ENCODE results near the gene CPLANE1.
"Not testable (repeated sequence)": the region's sequence is repeated elsewhere in the genome, so short reads cannot be mapped to it uniquely, and the experiment has no call there.

CPLANE1 gene

DNA sequence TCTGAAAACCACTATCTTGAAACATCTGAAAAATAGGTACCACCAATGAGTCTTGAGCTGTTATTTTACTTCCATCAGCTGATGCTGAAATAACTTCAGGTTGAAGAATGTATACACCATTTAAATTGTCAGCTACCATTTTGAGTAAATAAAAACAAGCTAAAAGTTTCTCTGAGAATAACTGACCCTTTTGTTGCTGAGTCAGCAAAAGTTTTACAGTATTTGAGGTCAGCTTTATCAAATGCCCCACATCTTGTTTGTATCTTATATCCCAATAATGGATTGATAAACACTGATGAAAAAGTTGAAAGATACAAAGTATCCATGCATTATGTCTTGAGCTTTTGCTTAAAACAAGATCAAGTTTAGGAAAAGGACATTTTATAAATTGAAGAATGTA is 22.8 kb downstream of the CPLANE1 start:
- H3K9me3 Mint-ChIP-seq, result no peaks in the 10 kb centered on the region
- H3K4me3 Mint-ChIP-seq, result no peak overlapping the region
- no peaks in the 10 kb centered on the region for H3K27me3 Mint-ChIP-seq (ENCODE audit: low read depth)
- H3K4me1 Mint-ChIP-seq (ENCODE audit: low read depth), result no peaks in the 10 kb centered on the region
- DNase-seq (ENCODE audit: low spot score), result no peak
- no peak overlapping the region for H3K27ac Mint-ChIP-seq
- H3K36me3 Mint-ChIP-seq (ENCODE audit: low read depth), result peaks cover 31% of the 10 kb centered on the region

DNA sequence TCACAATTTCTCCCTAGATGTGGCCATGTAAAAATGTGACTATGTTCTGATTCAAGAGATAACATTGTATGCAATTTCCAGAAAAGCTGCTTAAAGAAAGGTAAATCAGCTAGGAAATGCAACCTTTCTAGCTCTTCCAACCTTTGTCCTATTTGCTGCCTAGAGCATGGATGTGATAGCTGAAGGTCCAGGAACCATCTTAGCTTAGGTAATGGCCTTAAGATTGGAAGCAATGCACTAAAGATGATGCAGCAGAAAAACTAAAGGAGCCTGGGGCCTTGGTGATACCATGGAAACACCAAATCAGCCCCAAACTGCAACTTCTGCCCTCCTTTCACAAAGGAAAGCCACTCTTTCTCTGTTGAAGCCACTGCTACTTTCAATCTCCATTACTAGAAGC is 27.0 kb downstream of the CPLANE1 start:
- Mint-ChIP-seq H3K27ac (no peak overlapping the region), H3K4me3 (no peak overlapping the region), H3K4me1 (ENCODE audit: low read depth) (no peaks in the 10 kb centered on the region), H3K9me3 (no peaks in the 10 kb centered on the region), H3K36me3 (ENCODE audit: low read depth) (peaks cover 28% of the 10 kb centered on the region), H3K27me3 (ENCODE audit: low read depth) (no peaks in the 10 kb centered on the region)
- DNase-seq (ENCODE audit: low spot score), result no peak

DNA sequence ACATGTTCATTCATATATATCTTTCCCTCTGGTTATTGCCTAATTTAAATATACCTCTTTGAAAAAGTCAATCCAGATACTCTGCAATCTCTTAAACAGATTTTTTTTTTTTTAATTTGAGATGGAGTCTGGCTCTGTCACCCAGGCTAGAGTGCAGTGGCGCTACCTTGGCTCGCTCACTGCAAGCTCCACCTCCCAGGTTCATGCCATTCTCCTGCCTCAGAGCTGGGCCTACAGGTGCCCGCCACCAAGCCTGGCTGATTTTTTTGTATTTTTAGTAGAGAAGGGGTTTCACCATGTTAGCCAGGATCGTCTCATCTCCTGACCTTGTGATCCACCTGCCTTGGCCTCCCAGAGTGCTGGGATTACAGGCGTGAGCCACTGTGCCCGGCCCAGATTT is 28.8 kb downstream of the CPLANE1 start:
- H3K4me1 Mint-ChIP-seq (ENCODE audit: low read depth); H3K4me3 Mint-ChIP-seq; DNase-seq (ENCODE audit: low spot score); H3K27ac Mint-ChIP-seq; H3K27me3 Mint-ChIP-seq (ENCODE audit: low read depth); H3K9me3 Mint-ChIP-seq: not testable (repeated sequence)
- peaks cover 20% of the 10 kb centered on the region for H3K36me3 Mint-ChIP-seq (ENCODE audit: low read depth)

DNA sequence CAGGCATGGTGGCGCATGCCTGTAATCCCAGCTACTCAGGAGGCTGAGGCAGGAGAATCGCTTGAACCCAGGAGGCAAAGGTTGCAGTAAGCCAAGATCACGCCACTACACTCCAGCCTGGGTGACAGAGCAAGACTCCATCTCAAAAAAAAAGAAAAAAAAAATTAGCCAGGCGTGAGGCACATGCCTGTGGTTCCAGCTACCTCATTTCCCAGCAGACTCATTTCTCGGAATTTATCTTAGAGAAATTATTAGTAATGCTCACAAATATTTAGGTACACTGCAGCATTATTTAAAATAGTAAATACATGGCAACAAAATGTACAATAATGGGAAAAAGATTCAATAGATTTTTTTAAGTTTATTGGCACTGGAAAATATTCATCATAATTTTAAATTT is 29.8 kb downstream of the CPLANE1 start:
- DNase-seq (ENCODE audit: low spot score); H3K4me3 Mint-ChIP-seq; H3K9me3 Mint-ChIP-seq; H3K27ac Mint-ChIP-seq; H3K27me3 Mint-ChIP-seq (ENCODE audit: low read depth); H3K4me1 Mint-ChIP-seq (ENCODE audit: low read depth): not testable (repeated sequence)
- H3K36me3 Mint-ChIP-seq (ENCODE audit: low read depth), result peaks cover 17% of the 10 kb centered on the region

DNA sequence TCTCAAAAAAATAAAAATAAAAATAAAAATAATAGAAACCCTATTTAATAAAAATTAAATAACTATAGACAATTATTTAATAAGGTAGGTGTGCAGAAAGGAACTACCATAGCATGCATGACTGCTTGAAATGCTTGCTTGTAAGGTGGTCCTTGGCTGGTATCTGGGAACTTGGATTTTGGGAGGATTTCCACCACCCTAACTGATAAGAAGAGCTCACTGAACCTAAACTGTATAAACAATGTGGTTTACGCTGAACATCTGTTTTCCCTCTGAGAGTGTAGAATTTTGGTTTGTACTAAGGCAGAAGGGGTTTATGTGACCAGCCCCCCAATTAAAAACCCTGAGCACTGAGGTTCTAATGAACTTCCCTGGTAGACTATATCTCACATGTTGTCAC is 31.2 kb downstream of the CPLANE1 start:
- Mint-ChIP-seq H3K27ac (no peak overlapping the region), H3K4me3 (no peak overlapping the region), H3K36me3 (ENCODE audit: low read depth) (peaks cover 14% of the 10 kb centered on the region), H3K27me3 (ENCODE audit: low read depth) (no peaks in the 10 kb centered on the region), H3K9me3 (no peaks in the 10 kb centered on the region), H3K4me1 (ENCODE audit: low read depth) (peaks cover 7% of the 10 kb centered on the region)
- no peak for DNase-seq (ENCODE audit: low spot score)

DNA sequence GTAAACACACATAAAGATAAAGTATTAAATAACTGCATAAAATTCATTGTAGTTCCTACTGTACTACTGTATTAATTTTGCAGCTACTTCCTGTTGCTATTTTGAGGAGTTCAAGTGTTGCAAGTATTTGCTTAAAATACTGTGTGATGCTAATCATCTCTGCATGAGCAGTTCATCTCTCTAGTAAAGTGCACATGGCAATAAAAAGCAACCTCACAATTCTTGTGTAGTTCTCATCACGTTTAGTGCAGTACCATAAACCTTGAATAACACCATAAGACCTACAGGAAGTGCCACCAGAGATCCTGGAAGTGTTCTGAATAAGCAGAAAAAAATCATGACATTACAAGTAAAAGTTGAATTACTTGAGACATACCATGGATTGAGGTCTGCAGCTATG is 34.6 kb downstream of the CPLANE1 start:
- Mint-ChIP-seq H3K4me1 (ENCODE audit: low read depth) (peaks cover 13% of the 10 kb centered on the region), H3K9me3 (no peaks in the 10 kb centered on the region), H3K27me3 (ENCODE audit: low read depth) (no peaks in the 10 kb centered on the region), H3K4me3 (peak overlapping the region; percentile 42), H3K36me3 (ENCODE audit: low read depth) (peaks cover 15% of the 10 kb centered on the region), H3K27ac (peak overlapping the region; percentile 59)
- no peak for DNase-seq (ENCODE audit: low spot score)

DNA sequence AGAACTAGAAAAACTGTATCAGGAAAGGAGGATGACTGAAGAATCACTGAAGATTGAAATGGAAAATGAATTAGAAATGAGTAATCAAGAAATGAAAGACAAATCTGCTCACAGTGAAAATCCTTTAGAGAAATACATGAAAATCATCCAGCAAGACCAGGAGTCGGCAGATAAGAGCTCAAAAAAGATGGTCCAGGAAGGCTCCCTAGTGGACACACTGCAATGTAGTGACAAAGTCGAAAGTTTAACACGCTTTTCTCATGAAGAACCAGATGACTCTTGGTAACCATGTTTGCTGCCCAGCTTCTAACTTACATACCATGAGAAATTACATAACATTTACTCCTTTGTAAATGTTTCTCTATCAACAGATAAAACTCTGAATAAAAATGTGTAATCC is 37.1 kb downstream of the CPLANE1 start:
- Mint-ChIP-seq H3K27ac (no peak overlapping the region), H3K4me1 (ENCODE audit: low read depth) (peaks cover 20% of the 10 kb centered on the region), H3K9me3 (no peaks in the 10 kb centered on the region), H3K36me3 (ENCODE audit: low read depth) (peaks cover 14% of the 10 kb centered on the region), H3K4me3 (no peak overlapping the region), H3K27me3 (ENCODE audit: low read depth) (no peaks in the 10 kb centered on the region)
- DNase-seq (ENCODE audit: low spot score), result no peak

DNA sequence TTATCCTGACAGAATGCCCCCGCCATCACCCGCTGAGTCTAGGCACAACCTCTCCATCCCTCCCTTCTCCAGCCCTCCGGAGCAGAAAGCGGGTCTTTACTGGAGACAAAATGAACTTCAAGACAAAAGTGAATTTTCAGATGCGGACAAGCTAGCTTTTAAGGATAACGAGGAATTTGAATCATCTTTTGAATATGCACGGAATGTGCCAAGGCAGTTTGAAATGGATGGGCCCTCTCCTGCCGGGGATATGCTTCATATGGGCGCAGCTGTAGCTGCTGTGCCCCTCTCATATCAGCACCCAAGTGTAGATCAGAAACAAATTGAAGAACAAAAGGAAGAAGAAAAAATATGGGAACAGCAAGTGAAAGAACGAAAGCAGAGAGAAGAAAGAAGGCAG is 37.5 kb downstream of the CPLANE1 start:
- no peak for DNase-seq (ENCODE audit: low spot score)
- H3K4me3 Mint-ChIP-seq, result no peak overlapping the region
- peaks cover 20% of the 10 kb centered on the region for H3K4me1 Mint-ChIP-seq (ENCODE audit: low read depth)
- no peaks in the 10 kb centered on the region for H3K9me3 Mint-ChIP-seq
- peaks cover 14% of the 10 kb centered on the region for H3K36me3 Mint-ChIP-seq (ENCODE audit: low read depth)
- H3K27me3 Mint-ChIP-seq (ENCODE audit: low read depth), result no peaks in the 10 kb centered on the region
- no peak overlapping the region for H3K27ac Mint-ChIP-seq

DNA sequence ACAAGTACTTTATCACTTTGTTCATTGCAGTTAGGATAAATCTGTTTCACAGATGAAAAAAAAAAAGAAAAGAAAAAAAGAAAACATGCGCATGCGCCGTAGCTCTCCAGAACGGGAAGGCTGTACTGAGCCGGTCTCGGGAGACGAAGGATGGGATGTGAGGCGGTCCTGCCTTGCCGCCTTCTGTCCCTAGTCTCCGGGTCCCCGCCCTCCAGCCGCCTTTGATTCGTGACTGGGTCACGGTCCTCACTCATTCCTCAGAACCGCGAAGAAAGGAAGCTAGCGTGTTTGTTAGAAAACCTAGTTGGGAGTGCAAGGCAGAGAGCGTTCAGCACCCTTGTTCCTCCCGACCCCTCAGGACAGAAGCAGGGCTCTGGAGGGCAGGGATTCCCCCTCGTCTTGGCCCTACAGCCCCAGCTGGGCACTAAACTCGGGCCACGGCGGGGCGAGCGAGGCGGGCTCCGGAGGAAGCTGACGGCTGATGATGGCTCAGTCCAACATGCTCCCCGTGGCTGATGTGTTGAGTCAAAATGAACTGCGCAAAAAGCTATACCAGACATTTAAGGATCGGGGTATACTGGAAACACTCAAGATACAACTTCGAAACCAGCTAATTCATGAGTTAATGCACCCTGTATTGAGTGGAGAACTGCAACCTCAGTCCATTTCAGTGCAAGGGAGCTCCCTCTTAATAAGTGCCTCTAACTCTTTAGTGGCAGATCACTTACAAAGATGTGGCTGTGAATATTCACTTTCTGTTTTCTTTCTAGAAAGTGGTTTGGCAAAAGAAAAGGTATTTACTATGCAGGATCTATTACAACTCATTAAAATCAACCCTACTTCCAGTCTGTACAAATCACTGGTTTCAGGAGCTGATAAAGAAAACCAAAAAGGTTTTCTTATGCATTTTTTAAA is 40.0 kb downstream of the CPLANE1 start:
- no peaks in the 10 kb centered on the region for H3K27me3 Mint-ChIP-seq (ENCODE audit: low read depth)
- peak overlapping the region; percentile 75 for H3K27ac Mint-ChIP-seq
- peaks cover 13% of the 10 kb centered on the region for H3K4me1 Mint-ChIP-seq (ENCODE audit: low read depth)
- H3K4me3 Mint-ChIP-seq, result peak overlapping the region; percentile 87
- H3K36me3 Mint-ChIP-seq (ENCODE audit: low read depth), result peaks cover 15% of the 10 kb centered on the region
- no peaks in the 10 kb centered on the region for H3K9me3 Mint-ChIP-seq
- DNase-seq (ENCODE audit: low spot score), result no peak

DNA sequence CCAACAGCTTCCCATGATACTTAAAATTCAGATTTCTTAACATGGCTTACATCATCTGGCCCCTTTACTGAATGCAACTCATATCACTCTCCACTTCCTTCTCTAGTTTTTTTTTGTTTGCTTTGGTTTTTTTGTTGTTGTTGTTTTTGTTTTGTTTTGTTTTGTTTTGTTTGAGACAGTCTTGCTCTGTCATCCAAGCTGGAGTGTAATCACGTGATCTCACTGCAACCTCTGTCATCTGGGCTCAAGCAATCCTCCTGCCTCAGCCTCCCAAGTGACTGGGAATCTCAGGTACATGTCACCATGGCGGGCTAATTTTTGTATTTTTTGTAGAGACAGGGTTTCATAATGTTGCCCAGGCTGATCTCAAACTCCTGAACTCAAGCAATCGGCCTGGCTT is 41.4 kb downstream of the CPLANE1 start:
- Mint-ChIP-seq H3K4me3 (no peak overlapping the region), H3K9me3 (no peaks in the 10 kb centered on the region), H3K4me1 (ENCODE audit: low read depth) (peaks cover 13% of the 10 kb centered on the region), H3K36me3 (ENCODE audit: low read depth) (peaks cover 15% of the 10 kb centered on the region), H3K27ac (peak overlapping the region; percentile 72), H3K27me3 (ENCODE audit: low read depth) (no peaks in the 10 kb centered on the region)
- no peak for DNase-seq (ENCODE audit: low spot score)

DNA sequence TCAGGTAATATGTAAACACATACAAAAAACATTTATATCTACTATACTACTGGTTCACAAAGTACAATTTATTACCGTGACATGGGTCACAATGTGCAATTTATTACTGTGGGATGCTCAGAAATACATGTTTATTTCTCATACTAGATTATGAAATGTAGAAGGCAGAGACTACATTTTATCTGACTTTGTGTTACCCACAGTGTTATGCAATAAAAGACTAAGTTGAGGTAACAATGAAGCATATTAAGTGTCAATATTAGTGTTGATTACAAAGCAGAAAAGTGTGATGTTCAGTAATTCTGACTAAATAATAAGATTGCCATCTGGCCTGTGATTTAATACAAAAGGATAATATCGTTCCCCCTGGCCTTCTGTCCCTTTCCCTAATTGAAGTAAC is 42.4 kb downstream of the CPLANE1 start:
- no peaks in the 10 kb centered on the region for H3K9me3 Mint-ChIP-seq
- no peak for DNase-seq (ENCODE audit: low spot score)
- H3K27ac Mint-ChIP-seq, result no peak overlapping the region
- H3K4me1 Mint-ChIP-seq (ENCODE audit: low read depth), result peaks cover 13% of the 10 kb centered on the region
- no peaks in the 10 kb centered on the region for H3K27me3 Mint-ChIP-seq (ENCODE audit: low read depth)
- peaks cover 11% of the 10 kb centered on the region for H3K36me3 Mint-ChIP-seq (ENCODE audit: low read depth)
- H3K4me3 Mint-ChIP-seq, result no peak overlapping the region

DNA sequence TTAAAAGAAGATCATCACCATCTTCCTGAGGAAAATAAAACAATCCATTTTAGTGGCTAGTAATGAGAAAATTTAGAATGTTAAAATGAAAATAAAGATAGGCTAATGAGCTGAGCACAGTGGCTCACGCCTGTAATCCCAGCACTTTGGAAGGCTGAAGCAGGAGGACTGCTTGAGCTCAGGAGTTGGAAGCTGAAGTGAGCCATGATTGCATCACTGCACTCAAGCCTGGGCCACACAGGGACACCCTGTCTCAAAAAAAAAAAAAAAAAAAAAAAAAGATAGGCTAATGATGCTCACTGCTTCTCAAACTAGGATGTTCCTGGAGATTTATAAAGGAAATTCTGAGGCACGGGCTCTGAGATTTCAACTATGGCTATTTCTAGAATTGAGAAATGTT is 50.3 kb downstream of the CPLANE1 start:
- H3K27ac Mint-ChIP-seq, result peak overlapping the region; percentile 10
- DNase-seq (ENCODE audit: low spot score), result no peak
- H3K36me3 Mint-ChIP-seq (ENCODE audit: low read depth), result peaks cover 35% of the 10 kb centered on the region
- H3K4me3 Mint-ChIP-seq, result no peak overlapping the region
- no peaks in the 10 kb centered on the region for H3K9me3 Mint-ChIP-seq
- H3K4me1 Mint-ChIP-seq (ENCODE audit: low read depth), result peaks cover 32% of the 10 kb centered on the region
- no peaks in the 10 kb centered on the region for H3K27me3 Mint-ChIP-seq (ENCODE audit: low read depth)

DNA sequence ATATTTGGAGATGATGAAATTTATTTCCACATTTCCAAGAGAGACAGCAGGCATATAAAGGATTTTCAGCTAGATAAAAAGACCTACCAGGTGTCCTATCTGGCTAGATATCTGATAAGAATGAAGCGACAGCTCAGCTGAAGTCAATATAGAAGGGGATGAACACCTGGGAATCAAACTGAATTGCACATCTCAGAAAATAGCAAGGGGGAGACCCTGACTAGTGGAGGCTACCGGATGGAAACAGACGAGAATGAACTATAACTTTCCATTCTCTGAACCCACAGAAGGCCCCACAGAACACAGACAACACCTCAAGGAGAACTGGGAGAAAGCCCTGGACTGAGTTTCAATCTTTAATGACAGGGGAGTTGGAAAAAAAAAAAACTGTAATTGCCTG is 51.1 kb downstream of the CPLANE1 start:
- Mint-ChIP-seq H3K36me3 (ENCODE audit: low read depth) (peaks cover 35% of the 10 kb centered on the region), H3K27me3 (ENCODE audit: low read depth) (no peaks in the 10 kb centered on the region), H3K9me3 (no peaks in the 10 kb centered on the region), H3K4me1 (ENCODE audit: low read depth) (peaks cover 32% of the 10 kb centered on the region), H3K27ac (peak overlapping the region; percentile 79), H3K4me3 (peak overlapping the region; percentile 77)
- DNase-seq (ENCODE audit: low spot score), result no peak

DNA sequence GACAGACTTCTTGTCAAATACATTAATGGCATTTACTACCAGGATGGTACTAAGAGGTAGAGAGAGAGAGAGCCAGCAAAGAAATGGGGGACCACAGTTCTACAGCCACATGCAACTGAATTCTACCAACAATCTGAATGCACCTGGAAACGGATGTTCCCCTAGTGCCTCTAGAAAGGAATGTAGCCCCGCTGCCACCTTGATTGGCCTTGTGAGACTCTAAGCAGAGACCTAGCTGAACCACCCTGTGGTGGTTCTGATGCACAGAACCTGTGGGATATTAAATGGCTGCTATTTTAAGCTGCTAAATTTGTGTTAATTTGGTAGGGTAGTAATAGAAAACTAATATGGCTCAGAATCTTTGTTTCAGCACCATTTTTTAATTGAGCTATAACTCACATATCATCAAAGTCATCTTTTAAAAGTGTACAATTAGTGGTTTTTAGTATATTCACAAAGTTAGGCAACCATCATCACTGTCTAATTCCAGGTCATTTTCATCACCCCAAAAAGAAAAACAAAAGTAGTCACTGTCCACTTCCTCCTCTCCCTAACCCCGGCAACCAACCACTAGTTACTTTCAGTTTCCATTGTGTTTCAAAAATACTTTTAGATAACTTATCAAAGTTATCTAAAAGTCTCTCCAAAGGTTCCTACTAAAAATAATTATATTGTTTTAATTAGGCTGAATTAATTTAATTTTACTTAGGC is 51.7 kb downstream of the CPLANE1 start:
- Mint-ChIP-seq H3K4me3 (peak overlapping the region; percentile 77), H3K36me3 (ENCODE audit: low read depth) (peaks cover 35% of the 10 kb centered on the region), H3K27ac (peak overlapping the region; percentile 79), H3K27me3 (ENCODE audit: low read depth) (no peaks in the 10 kb centered on the region), H3K9me3 (no peaks in the 10 kb centered on the region), H3K4me1 (ENCODE audit: low read depth) (peaks cover 32% of the 10 kb centered on the region)
- no peak for DNase-seq (ENCODE audit: low spot score)
